Activated CD4-positive, alpha-beta T cell treated with anti-CD3 and anti-CD28 coated beads, Interleukin-2, Interleukin-6, amounts not matched to agents 100 ng/mL and 50 ng/mL, durations not matched to agents 16 hours and 8 hours (primary cell): ENCODE results near the gene TNFAIP8L1.
"Not testable (repeated sequence)": the region's sequence is repeated elsewhere in the genome, so short reads cannot be mapped to it uniquely, and the experiment has no call there.

Experiments
- DNase-seq: peaks from one replicate; pipeline ENCODE4 v3.0.0-alpha.2; 2020

The TNFAIP8L1 gene

DNA sequence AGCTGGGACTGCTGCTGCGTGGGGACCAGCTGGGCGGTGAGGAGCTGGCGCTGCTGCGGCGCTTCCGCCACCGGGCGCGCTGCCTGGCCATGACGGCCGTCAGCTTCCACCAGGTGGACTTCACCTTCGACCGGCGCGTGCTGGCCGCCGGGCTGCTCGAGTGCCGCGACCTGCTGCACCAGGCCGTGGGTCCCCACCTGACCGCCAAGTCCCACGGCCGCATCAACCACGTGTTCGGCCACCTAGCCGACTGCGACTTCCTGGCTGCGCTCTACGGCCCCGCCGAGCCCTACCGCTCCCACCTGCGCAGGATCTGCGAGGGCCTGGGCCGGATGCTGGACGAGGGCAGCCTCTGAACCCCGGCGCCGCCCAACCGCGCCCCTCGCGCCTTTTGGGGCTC is 12.8 kb downstream of the TNFAIP8L1 start:
- DNase-seq, result no peak

DNA sequence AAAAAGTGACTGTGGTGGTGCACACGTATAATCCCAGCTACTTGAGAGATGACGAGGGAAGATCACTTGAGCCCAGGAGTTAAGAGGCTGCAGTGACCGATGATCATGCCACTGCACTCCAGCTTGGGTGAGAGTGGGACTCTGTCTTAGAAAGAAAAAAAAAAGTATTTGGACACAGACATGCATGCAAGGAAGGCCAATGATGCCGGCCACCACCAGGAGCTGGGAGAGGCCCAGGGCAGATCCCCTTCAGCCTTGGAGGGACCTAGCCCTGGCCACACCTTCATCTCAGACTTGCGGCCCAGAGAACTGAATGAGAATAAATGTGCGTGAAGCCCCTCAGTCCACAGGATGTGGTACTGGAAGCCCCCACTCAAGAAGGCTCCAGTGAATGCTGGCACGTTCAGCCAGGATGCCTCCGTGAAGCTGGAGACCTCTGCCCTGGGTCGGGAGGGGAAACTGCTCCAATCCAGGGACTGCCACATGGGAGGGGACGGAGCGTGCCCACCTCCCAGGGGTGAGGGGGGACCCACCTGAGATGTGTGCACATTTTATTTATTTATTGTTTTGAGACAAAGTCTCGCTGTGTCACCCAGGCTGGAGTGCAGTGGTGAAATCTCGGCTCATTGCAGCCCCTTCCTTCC is 14.6 kb downstream of the TNFAIP8L1 start:
- DNase-seq, result no peak

DNA sequence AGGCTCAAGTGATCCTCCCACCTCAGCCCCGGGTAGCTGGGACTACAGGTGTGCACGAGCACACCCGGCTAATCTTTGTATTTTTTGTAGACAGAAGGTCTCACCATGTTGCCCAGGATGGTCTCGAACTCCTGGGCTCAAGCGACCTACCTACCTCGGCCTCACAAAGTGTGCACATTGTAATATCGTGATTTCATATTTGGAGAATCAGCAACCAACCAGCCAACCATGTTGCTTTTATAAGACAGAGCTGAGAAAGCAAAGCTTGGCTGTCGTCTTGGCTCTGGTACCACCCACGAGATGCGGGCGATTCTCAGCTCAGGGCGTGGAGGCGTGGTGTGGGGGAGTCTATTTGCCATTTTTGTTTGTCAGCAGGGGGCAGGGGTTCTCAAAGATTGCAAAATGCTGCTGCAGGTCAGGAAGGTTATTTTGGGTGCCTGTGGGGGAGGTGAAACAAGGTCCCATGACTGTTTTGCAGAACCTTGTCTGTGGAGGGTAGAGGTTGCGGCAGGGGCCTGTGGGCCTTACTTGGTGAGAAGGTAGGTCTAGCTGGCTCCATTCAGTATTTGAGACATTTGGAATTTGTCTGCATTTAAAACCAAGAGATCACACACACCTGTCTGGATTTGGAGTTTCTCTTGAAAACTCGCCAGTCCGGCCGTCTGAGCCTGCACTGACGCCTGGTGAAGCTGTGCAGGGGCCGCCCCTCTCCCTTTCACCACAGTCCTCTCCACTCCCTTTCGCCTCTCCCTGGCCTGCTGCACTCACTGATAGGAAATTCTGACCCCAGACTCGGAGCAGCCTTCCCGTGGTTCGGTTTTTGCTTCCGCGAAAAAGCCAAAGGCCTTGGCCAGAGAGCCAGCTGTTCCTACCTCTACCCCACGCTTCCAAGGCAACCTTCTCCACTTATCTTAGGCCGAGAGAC is 15.4 kb downstream of the TNFAIP8L1 start:
- DNase-seq, result no peak

GRCh38 chr19:4656102-4656501 is 16.8 kb downstream of the TNFAIP8L1 start:
- DNase-seq, result no peak

DNA sequence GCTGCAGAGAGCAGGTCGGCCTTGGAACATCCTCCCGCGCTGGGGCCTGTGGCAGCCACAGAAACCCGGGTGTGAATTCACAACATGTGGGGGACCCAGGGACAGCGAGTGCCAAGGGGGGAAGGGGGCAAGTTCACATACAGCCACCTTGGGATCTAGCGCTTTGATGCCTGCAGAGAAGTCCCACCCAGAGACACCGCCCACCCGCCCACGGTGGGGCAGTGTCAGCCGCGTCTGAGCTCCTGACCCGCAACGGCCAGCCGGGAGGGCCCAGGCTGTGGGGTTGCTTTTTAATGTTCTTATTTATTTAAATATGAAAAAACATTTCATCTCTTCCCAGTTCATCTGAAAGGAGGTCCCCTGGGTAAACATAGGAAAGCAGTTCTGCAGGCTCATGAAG is 17.9 kb downstream of the TNFAIP8L1 start:
- no peak for DNase-seq

GRCh38 chr19:4657835-4658234 is 18.5 kb downstream of the TNFAIP8L1 start:
- no peak for DNase-seq

DNA sequence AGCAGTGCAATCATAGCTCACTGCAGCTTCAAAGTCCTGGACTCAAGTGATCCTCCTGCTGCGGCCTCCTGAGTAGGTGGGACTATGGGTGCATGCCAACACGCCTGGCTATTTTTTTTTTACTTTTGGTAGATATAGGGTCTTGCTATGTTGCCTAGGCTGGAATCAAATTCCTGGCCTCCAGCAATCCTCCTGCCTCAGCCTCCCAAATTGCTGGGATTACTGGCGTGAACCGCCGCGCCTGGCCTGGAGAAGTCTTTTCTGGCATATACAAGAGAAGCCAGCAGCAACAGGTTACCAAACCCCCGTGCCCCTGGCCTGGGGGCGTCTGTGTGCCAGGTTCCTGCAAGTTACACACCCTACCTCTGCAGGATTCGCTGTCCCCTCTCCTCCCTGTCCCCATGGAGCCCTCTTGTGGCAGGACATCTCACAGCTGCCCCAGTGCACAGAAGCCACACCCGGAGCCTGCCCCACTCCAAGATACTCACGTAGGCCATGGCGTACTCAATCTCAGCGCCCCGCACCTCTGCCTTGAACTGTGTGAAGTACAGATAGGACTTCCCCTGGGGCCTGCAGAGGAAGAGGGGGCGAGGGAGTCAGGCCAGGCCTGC is 21.0 kb downstream of the TNFAIP8L1 start:
- peak; percentile 25 for DNase-seq

DNA sequence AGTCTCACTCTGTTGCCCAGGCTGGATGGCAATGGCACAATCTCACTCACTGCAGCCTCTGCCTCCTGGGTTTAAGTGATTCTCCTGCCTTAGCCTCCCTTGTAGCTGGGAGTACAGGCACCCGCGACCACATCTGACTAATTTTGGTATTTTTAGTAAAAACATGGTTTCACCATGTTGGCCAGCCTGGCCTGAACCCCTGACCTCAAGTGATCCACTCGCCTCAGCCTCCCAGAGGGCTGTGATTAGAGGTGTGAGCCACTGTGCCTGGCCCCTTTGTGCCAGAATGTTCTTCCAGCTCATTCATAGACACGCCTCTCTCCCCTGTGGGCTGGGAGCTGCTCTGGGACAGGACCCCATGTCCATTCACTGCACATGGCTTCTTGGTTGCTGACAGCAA is 21.7 kb downstream of the TNFAIP8L1 start:
- no peak for DNase-seq

DNA sequence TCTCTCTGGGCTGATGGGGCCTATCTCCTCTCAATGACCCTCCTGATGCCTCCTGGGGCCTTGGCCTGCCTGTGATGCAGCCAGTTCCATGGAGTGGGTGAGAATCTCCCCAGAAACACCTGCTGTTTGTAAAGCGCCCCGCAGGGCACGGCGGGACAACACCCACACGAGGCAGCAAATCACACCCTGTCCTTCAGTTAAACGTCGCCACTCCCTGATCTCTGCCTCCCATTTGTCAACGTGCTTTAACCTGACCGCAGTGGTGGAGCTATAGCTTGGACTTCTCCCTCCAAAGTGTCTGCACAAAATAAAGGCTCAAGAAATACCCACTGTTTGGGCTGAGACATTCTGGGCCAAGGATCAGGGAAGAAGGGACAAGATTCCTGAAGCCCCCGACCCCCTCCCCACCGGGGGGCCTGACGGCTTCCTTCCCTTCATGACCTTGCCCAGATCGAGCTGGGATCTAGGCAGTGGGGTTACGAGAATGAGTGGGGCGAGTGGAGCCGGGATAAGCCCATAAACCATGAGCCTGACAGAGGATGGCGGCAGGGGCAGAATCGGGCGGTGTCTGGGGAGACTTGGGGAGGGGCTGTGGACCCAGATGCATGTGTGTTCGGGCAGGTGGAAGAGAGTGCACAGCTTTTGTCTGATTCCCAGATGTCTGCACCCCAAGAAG is 22.8 kb downstream of the TNFAIP8L1 start:
- no peak for DNase-seq

GRCh38 chr19:4662812-4663211 is 23.5 kb downstream of the TNFAIP8L1 start:
- DNase-seq, result no peak

- DNase-seq, result no peak
Measured at GRCh38 chr19:4664642-4665041, 25.3 kb downstream of the TNFAIP8L1 start.

DNA sequence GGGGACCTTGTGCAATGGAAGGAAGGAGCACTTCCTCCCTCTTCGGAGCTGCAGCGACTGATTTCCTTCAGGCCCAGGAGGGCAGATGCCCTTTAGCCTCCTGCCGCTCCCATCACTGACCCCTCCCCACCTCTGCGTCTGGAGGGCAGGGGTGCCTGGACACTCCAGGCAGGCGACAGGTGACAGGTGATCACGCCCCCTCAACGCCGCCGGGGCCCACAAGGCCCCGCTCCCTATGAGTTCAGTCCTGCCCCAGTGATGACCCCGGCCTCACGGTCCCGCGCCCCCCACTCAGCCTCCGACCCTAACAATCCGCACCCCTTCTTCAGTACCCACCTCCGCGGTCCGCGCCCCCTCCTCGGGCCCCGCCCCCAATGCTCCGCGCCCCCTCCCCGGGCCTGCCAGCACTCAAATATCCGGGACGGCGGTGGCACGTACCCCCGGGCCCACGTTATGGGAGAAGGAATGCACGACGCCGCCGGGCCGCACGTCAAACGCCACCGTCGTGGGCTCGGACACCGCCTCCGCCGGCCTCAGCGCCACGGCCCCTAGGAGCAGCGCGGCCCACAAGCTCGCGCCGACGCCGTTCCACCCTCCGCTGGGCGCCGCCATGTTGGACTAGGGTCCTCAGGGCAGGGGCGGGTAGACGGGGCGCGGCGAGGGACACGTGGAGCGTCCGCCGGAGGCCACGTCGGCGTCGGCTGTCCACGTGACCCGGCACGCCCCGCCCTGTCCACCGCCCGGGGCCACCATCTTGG is 30.6 kb downstream of the TNFAIP8L1 start, which contains the start of gene MYDGF:
Gene MYDGF (minus strand): TSS at position 620 of the 758 bp plus-strand sequence. CDS start 8 bp downstream, at position 612.
- DNase-seq, result peak; percentile 96

DNA sequence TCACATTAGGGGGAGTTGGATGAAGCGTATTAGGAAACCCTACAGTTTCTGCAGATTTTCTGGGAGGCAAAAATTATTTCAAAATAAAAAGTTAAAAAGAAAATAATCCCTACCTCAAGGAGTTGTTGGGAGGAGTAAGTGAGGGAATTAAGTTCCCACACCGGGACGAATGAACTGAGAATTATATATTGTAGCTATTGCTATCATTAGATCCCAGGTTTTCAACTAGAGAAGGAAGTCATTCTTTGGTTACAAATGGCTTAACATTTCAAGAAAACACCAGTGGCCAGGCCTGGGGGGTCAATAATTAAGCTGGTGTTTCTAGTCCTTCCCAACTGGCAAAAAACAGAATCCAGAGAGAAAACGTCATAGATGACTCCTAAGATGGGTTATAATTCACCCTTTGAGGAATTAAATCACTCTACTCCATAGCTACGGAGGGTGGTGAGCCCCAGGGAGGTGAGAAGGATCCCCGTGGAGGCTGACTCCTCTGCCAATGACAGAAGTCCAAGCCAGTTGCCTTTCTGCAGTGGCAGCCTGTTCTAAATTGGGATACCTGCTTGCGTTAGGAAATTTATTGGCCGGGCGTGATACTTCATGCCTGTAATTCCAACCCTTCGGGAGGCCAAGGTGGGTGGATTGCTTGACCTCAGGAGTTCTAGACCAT is 32.0 kb downstream of the TNFAIP8L1 start:
- no peak for DNase-seq

DNA sequence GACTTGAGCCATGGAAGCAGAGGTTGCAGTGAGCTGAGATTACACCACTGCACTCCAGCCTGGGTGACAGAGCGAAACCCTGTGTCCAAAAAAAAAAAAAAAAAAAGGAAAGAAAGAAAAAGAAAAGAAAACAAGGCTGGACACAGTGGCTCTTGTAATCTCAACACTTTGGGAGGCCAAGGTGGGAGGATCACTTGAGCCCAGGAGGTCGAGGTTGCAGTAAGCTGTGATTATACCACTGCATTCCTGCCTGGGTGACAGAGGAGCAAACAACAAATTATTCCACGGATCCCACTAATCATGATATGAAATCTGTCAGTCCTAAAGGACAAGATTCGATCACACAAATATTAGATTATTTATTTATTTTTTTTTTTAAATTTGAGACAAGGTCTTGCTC is 33.9 kb downstream of the TNFAIP8L1 start:
- no peak for DNase-seq

- DNase-seq, result no peak
Measured at GRCh38 chr19:4673726-4674125, 34.4 kb downstream of the TNFAIP8L1 start.

- no peak for DNase-seq
Measured at GRCh38 chr19:4675346-4675745, 36.0 kb downstream of the TNFAIP8L1 start.

DNA sequence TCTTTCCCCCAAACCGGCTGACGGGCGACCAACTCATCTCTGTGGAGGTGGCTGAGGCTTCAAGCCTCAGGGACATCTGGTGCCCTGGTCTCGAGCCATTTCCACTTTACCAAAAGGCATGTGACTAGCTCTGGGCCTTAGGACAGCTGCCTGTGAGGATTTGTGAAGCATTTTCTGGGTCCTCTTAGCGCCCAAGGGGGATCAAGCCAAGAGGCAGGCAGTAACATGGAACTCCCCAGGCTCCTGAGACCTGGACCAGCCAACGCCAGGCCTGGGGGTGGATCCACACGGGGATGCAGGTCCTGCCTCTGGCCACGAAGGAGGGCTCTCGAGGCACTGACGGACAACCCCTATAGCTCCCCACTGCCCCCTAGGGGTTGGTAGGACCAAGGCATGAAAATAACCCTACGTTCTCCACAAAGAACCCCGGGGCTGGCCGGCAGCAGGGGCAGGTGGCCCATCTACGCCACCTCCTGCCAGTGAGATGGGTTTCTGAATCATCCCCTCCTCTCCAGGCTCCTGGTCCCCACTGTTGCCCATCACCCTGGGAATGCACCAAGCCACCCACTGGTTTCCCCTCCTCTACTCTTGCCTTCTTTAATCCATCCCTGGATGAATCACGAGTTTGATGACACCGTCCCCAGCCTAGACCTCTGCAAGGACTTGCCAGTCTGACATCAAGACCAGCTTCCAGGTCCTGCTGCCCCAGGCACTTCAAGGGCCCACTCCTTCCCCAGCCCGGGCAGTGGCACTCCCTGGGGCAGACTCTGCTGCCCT is 37.8 kb downstream of the TNFAIP8L1 start:
- peak; percentile 49 for DNase-seq

- DNase-seq, result peak; percentile 16
Measured at GRCh38 chr19:4678881-4679790, 39.8 kb downstream of the TNFAIP8L1 start.

DNA sequence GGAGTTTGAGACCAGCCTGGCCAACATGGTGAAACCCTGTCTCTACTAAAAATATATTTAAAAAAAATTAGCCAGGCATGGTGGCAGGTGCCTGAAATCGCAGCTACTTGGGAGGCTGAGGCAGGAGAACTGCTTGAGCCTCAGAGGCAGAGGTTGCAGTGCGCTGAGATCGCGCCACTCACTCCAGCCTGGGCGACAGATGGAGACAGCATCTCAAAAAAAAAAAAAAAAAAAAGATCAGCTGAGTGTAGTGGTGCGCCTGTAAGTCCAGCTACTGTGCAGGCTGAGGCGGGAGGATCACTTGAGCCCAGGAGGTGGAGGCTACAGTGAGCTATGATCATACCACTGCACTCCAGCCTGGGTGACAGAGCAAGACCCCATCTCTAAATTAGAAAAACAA is 40.7 kb downstream of the TNFAIP8L1 start:
- not testable (repeated sequence) for DNase-seq
